GM19035 (cell line): ENCODE measurements around the gene ARHGAP29.

Experiments
- ATAC-seq: cut with Tn5 transposase; IDR thresholded peaks from one replicate; pipeline ENCODE4 v1.9.1; 2021; ENCODE audit not compliant: unreplicated experiment

Gene ARHGAP29

GRCh38 chr1:94236013-94236491, 1.3 kb downstream of the ARHGAP29 start:
- no peak for ATAC-seq

GRCh38 chr1:94235189-94236012, 2.0 kb downstream of the ARHGAP29 start:
- no peak for ATAC-seq

GRCh38 chr1:94234615-94235014, 2.8 kb downstream of the ARHGAP29 start:
- no peak for ATAC-seq

- no peak for ATAC-seq
Measured at GRCh38 chr1:94231746-94232145, 5.6 kb downstream of the ARHGAP29 start.

- ATAC-seq = no peak
Measured at GRCh38 chr1:94230920-94231319, 6.5 kb downstream of the ARHGAP29 start.

GRCh38 chr1:94228640-94229375, 8.6 kb downstream of the ARHGAP29 start:
- no peak for ATAC-seq

- no peak for ATAC-seq
Measured at GRCh38 chr1:94227624-94228023, 9.8 kb downstream of the ARHGAP29 start.

- ATAC-seq = no peak
Measured at GRCh38 chr1:94225845-94226244, 11.5 kb downstream of the ARHGAP29 start.

- ATAC-seq = no peak
Measured at GRCh38 chr1:94218332-94218731, 19.1 kb downstream of the ARHGAP29 start.

GRCh38 chr1:94215955-94216354, 21.4 kb downstream of the ARHGAP29 start:
- ATAC-seq = no peak

- no peak for ATAC-seq
Measured at GRCh38 chr1:94209982-94210381, 27.4 kb downstream of the ARHGAP29 start.

- ATAC-seq = no peak
Measured at GRCh38 chr1:94209425-94209824, 28.0 kb downstream of the ARHGAP29 start.

- ATAC-seq = no peak
Measured at GRCh38 chr1:94207695-94208094, 29.7 kb downstream of the ARHGAP29 start.

- no peak for ATAC-seq
Measured at GRCh38 chr1:94205639-94206038, 31.7 kb downstream of the ARHGAP29 start.

- ATAC-seq = no peak
Measured at GRCh38 chr1:94202241-94202640, 35.1 kb downstream of the ARHGAP29 start.

- no peak for ATAC-seq
Measured at GRCh38 chr1:94199398-94199797, 38.0 kb downstream of the ARHGAP29 start.

- no peak for ATAC-seq
Measured at GRCh38 chr1:94194079-94194865, 43.1 kb downstream of the ARHGAP29 start.

- no peak for ATAC-seq
Measured at GRCh38 chr1:94193128-94193527, 44.3 kb downstream of the ARHGAP29 start.

GRCh38 chr1:94191216-94191615, 46.2 kb downstream of the ARHGAP29 start:
- ATAC-seq = no peak

- ATAC-seq = no peak
Measured at GRCh38 chr1:94186946-94187345, 50.4 kb downstream of the ARHGAP29 start.

- ATAC-seq = no peak
Measured at GRCh38 chr1:94183197-94183815, 54.1 kb downstream of the ARHGAP29 start.
